HG02623 (cell line): Measurements from ENCODE around the gene AKT3.
A peak's percentile ranks its signal among the peaks of the same experiment; 100 is the strongest.
"Not testable (repeated sequence)": the region's sequence is repeated elsewhere in the genome, so short reads cannot be mapped to it uniquely, and the experiment has no call there.

Source experiments
- ATAC-seq: cut with Tn5 transposase; IDR thresholded peaks from one replicate; pipeline ENCODE4 v1.9.1; 2021; ENCODE audit warnings: moderate library complexity; ENCODE audit not compliant: unreplicated experiment

AKT3 gene

DNA sequence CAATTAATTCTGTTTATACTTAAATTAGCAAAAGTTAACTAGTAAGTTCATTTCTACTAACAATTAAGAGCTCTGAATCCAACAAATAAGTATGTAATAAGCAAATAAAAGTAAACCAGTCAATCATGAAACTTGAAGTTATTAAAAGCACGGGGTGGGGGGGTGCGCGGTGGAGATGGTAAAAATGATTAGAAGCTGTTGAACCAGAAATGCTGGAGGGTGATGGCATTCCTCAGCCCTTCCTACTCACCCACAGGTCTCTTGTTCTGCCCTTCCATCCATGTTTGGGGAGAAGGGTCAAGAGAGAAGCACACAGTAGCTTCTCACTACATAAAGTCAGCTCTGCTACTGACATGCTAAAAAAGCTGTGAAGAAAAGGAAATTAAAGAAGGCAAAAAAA is 63.5 kb downstream of the AKT3 start:
- no peak for ATAC-seq

DNA sequence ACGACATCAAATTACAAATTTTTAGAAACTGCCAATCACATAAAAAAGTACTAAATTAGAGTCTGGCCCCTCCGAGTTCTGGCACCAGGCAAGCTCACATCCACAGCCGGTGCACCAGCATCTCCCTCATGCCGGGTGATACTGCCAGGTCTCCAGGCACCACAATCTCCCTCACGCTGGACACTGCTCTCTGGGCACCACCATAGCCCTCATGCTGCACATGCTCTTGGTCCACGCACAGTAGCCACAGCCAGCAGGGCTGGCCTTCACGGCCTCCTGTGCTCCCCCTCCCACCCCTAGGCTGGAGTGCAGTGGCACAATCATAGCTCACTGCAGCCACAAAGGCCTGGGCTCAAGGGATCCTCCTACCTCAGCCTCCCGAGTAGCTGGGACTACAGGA is 65.5 kb downstream of the AKT3 start:
- ATAC-seq, result no peak

DNA sequence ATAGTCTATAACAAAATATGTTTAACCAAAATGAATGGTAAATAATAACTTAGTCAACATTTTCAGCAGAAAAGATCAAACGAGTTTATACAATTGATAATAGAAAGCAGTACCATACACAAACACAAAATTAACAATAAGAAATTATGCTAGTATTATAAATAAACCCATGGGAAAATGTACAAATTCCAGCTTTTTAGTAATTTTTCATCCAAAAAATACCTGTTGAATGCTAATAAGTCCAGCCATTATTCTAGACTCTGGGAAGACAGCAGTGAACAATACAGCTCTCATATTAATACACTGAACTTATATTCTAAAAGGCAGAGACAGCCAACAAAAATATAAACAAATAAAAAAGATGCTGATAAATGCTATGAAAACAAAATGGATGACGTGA is 66.3 kb downstream of the AKT3 start:
- ATAC-seq, result no peak

DNA sequence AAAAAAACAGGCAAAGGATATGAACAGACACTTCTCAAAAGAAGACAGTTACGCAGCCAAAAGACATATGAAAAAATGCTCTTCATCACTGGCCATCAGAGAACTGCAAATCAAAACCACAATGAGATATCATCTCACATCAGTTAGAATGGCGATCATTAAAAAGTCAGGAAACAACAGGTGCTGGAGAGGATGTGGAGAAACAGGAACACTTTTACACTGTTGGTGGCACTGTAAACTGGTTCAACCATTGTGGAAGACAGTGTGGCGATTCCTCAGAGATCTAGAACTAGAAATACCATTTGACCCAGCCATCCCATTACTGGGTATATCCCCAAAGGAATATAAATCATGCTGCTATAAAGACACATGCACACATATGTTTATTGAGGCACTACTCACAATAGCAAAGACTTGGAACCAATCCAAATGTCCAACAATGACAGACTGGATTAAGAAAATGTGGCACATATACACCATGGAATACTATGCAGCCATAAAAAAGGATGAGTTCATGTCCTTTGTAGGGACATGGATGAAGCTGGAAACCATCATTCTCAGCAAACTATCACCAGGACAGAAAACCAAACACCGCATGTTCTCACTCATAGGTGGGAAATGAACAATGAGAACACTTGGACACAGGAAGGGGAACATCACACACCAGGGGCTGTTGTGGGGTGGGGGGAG is 77.5 kb downstream of the AKT3 start:
- not testable (repeated sequence) for ATAC-seq

DNA sequence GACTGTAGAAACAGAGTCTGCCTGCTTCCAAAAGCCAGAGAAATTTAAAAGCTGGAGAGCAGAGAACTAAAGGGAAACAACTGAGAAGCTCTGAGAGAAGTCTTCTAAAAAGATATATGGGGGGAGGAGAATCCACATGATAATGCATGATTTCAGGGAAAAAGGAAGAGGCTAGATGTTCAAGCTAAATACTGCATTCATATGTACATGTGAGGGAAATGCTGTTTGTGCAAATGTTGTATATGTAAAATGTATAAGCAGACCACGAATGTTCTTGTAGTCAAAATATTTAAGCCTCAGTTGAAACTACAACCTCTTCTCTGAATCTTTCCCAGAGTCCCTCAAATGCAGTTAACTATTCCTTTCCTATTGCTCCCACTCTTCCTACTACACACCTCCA is 79.2 kb downstream of the AKT3 start:
- no peak for ATAC-seq

DNA sequence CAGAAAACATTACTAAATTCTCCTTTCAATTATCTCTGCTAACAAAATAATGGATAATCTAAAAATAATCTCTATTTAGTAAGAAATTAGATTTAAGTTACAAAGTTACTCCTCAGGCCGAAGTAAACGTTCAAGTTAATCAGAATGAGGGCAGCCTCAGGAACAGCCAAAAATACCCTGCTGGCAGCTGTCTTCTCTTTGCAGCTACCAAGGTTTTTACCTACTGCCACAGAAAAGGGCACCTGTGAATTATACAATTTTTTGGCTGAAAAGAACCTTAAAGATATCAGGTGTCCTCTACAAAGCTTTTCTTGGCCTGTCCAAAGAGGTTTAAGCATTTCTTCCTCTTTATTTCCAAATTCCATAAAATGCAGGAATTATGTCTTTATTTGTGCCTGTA is 84.4 kb downstream of the AKT3 start:
- no peak for ATAC-seq

DNA sequence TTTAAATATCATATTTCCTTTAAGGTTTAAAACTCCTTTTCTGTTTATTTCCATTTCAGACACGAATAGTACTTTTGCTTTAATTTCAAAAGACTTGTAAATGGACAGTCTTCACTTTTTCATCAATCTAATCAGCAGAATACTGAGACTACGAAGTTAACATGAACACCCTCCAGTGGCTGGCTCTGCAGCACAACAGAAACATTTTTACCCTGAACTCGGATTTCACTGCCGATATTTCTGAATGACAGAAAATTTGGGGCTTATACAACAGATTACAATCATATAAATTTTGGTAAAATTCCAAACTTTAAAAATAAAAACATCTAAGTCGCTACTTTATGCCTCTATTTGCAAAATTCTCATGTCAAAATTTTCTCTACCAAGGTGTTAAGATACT is 86.2 kb downstream of the AKT3 start:
- no peak for ATAC-seq

DNA sequence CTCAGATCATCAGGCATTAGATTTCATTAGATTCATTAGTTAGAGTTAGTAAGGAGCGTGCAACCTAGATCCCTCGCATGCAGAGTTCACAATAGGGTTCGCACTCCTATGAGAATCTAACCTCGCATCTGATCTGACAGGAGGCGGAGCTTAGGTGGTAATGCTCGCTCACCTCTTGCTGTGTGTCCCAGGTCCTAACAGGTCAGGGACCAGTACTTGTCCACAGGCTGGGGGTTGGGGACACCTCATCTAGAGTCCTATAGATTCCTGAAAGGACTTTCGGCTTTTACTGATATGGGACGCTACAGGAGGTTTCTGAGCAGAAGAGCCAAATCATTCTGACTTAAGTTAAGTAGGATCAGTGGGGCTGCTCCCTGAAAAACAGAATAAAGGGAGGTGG is 91.4 kb downstream of the AKT3 start:
- ATAC-seq, result no peak

DNA sequence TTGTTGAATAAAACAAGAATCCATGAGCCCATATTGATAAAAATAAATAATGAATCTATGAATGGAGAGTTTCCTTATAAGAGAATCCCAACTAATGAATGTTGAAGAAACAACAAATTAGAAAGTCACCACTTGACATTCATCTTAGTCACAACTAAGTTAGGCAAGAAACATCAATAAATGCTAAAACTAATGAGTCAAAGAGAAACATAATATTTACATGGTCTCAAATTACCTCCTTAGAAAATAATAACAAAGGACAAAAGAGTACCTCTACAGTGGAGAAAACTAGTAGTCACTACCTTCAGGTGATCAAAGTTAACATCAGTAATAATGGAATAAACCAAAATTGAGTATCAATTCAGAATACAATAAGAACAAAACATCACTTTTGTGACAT is 93.5 kb downstream of the AKT3 start:
- ATAC-seq, result no peak

DNA sequence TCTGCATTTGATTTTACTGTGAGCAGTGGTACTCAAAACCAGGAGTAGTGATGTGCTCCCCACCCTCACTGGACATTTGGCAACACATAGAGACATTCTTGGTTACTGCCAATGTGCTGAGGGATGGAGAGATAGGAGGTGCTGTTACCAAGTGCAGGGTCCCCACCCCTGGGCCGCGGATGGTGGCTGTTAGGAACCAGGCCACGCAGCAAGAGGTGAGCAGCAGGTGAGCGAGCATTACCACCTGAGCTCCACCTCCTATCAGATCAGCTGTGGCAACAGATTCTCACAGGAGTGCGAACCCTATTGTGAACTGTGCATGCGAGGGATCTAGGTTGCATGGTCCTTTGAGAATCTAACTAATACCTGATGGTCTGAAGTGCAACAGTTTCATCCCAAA is 95.7 kb downstream of the AKT3 start:
- ATAC-seq, result no peak

DNA sequence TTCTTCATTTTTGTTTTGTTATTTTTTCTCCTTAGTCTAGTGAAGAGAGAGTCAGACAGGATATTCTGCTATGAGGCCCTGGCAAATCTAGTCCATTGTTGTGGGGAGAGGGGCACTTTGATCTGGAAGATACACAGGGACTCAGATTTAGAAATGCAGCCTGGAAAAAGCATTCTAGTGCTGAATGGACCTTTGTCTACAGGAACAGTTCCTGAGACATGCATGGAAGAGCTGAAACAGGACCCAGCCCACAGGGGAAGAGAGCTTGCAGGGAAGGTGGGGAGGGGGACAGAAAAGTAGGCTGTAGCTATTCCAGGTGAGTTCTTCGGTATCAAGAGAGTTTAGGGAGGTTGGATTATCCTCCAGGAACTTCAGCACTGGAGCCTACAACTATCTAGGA is 98.5 kb downstream of the AKT3 start:
- ATAC-seq, result no peak

DNA sequence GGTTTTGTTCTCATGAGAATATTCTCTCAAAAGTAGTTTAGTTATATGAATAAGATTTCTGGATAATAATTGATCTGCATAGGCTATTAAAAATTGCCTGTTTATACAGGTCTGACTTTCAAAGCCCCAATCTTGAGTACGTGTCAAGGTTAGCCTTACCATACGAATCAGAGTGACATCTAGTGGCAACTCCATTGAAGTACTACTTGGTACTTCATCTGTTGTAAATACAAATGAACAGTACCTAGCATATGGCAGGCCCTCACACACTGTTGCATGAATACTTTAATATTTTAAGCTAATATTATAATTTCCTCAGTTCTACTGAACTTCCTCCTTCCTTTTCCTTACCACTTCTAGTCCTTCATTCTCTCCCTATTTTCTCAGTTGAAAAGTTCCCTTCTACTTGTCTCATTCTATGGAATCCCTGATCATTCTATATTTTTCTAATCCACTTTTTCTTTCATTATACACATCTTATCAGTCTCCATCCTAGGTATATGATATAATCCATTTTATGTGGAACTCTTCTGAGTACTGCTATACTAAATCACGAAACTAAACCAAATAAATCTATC is 101.2 kb downstream of the AKT3 start:
- ATAC-seq, result peak; percentile 94

DNA sequence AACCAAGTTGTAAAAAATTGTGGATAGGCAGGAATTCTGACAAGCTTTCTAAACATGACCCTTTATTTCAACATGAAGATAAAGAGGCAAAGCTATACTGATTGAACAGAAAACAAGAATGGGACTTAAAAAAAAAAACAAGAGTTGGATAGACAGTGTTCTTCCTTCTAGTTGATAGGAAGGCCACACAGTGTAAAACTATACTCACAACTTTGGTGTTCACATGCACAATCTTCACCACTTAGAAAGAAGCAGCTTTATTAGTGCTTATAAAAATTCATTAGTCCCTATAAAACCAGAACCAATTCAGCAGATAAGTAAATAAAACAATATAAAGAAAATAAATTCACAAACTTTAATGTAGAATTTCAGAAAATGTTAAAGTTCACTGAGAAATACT is 101.8 kb downstream of the AKT3 start:
- no peak for ATAC-seq

DNA sequence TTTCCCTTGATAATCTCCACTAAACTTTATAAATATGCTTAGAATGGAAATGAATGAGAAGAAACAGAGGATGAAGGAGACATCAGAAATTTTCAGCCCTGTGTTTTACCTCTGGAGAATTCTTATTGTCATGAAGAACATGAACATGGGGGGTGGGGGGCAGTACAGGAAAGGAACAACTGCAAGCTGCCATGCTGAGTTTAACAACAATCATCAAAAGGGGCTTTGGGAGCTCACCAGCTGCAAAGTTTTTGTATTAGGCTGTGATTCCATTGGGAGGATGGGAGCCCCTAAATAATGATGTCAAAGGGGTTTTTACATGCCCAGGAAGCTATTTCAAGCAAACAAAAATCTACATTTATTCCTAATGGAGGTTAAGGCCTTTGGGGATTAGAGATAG is 103.3 kb downstream of the AKT3 start:
- no peak for ATAC-seq

DNA sequence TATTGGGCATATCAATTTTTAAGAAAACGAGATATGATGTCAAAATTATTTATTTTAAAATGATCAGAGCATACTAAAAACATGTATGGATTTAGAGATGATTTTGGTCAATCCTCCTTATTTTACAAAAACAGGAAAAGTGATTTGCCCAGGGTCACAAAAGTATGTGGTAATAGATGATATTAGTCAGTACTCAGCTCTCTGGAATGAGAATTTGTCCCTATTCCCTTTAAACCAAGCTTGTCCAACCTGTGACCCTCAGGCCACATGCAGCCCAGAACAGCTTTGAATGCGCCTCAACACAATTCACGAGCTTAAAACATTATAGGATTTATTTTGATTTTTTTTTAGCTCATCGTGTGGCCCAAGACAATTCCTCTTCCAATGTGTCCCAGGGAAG is 104.7 kb downstream of the AKT3 start:
- no peak for ATAC-seq

DNA sequence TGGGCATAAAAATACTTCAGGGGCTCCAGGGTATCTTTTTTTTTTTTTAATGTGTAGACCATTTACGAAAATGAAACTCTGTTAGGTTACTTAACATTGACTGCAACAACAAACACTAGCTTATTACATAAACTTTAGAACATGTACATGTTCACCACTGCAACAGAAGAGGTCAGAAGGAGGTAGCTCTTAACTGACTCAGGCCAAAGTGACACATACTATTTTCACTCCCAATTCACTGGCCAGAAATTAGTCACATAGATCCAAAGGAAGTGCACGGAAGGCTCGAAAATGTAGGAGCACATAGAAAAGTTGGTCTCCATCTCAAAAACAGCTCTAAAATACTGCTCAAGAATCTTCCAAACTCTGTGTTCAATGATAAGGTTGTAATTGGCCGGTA is 107.2 kb downstream of the AKT3 start:
- ATAC-seq, result no peak

DNA sequence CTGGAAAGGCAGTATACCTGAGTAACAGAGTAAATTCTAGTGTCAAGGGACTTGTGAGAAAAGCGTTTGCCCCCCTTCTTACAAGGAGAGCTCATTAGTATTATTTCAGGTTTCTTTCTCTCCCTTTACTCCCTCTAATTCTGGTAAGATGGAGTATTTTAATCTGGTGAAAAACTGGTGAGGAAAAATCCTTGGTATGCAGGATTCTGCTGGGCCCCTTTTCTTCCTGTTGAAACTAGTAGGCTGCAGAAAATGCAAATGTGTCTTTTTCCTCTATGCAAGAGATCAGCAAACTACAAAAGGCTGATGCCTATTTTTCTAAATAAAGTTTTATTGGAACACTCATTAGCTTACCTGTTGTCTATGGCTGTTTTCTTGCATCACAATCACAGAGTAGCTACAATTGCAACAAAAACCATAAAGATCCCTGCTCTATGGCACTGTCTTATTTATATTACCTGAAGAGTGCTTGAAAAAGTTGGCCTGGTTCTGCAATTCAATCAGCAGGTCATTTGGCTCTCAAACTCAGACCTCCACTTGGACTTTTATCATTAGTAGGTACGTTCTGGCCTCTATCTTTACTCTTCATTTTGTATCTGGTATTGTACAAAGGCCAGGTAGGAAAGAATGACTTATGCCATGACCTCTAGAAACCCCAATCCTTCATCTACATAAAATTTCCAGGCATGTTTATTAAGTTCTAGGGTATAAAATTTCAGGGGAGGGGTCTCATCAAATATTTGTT is 109.6 kb downstream of the AKT3 start:
- no peak for ATAC-seq

DNA sequence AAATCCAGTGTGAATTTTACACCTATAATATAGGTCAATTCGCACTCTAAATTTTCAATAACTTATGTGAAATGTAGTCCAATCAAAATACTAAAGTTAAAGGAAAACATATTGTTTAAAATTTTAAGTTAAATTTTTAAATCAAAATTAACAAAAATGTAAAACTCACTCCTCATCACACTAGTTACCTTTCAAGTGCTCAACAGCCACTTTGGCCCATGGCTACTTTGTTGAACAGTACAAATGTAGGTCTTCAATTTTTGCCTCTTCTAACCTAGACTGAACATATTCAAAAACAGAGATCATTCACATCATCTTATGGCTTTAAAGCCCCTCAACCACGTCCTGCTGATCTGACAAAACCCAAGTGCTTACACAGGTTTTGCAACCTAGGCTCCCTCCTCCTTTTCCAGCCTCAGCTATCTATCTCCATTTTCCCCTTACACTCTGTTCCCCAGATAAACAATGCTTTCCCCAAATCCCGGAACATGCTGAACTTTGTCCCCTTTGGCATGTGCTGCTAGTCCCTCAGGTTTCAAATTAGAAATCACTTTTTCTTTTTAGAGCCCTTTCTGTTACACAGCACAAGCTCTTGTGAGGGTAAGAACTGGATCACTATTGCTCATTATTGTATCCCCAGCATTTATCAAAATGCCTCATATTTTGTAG is 110.6 kb downstream of the AKT3 start:
- no peak for ATAC-seq

DNA sequence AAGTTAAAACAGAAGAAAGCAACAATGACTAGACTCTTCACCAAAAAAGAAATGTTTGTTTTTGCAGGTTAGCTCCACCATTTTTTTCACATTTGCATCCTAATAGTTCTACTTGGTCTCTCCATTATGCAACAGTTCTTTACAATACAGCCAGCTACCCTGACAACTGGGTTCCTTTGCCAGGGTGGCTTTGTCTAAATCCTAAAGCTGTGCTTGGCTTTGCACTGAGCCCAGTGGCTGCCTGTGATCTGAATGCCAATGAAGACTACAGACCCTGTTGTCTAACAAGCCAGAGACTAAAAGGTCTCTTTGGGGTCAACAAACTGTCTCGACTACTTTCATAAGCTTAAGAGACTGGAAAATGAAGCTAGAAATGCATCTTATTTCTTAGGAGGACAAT is 112.0 kb downstream of the AKT3 start:
- no peak for ATAC-seq

DNA sequence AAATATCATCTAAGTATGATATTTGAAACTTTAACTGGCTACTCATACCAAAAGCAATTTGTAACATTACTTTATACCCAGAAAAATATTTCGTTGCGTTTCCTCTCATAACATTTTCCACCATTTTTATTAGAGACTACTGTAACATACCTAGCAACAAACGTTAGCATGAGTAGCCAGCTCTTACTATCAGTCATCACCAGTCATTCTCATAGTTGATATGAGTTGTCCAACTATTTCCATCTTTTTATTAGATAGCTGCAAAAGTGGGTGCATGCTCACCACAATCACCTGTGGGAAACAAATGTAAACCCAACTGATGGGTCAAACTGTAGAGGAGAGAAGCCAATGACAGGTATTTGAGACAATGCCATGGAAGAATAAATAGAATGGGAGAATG is 114.6 kb downstream of the AKT3 start:
- no peak for ATAC-seq

DNA sequence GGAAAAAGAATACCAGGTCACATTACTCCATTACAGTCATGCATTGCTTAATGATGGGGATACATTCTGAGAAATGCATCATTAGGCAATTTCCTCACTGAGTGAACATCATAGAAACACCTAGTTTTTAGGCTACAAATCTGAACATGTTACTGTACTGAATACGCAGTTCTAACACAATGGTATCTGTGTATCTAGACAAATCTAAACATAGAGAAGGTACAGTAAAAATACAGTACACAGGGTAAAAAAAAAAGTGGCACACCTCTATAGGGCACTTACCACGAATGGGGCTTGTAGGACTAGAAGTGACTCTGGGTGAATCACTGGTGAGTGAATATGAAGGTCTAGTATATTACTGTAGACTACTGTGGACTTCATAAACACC is 115.7 kb downstream of the AKT3 start:
- no peak for ATAC-seq
